Inflammatory macrophage treated with lipopolysaccharide for 1 hour (primary cell): ENCODE results near the gene CARNS1.
A peak's percentile ranks its signal among the peaks of the same experiment; 100 is the strongest.

ENCODE experiments used
- DNase-seq, 2 donors: peaks; one replicate each; pipeline ENCODE4 v3.0.0-alpha.2; 2020 to 2022

Gene CARNS1

DNA sequence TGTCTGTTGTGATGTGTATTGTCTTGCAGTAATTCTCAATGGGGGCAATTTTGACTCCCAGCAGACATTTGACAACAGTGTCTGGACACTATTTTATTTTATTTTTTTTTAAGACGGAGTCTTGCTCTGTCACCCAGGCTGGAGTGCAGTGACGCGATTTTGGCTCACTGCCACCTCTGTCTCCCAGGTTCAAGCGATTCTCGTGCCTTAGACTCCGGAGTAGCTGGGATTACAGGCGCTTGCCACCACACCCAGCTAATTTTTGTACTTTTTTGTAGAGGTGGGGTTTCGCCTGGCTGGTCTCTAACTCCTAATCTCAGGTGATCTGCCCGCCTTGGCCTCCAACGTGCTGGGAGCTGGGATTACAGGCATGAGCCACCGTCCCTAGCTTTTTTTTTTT is 14.2 kb downstream of the CARNS1 start:
- DNase-seq = no peak

DNA sequence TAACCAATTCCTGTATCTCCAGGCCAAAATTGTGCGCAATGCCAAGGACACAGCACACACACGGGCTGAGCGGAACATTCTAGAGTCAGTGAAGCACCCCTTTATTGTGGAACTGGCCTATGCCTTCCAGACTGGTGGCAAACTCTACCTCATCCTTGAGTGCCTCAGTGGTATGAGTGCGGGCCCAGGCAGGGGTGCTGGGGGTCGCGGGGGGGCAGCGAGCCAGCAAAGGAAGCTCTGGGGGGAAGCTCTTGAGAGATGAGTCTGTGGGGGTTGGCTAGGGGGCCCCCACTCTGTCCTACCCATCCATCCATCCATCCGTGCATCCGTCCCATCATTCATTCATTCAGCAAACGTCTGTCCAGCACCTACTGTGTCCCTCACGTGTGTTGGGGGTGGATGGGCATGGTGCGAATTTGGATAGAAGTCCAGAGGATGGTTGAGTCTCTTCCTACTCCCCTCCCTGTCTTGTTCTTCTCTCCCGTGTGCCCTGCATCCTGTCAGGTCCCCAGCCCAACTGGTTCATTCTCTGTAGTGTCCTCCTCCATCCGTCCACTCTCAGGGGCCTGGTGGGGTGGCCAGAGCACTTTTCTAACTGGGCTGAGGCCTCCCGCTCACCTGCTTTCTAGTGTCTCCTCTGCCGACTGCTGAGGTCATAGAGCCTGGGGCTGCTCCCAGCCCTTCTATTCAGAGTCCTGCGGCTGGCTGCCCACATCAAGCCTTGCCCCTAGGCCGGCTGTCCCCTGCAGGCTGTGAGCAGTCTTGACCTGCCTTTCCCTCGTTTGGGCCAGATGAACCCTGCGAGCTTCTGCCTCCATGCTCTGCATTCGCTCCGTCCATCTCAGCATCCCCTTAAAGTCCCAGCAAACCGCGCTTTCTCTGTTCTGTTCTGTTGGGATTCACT is 16.1 kb downstream of the CARNS1 start:
- no peak for DNase-seq

DNA sequence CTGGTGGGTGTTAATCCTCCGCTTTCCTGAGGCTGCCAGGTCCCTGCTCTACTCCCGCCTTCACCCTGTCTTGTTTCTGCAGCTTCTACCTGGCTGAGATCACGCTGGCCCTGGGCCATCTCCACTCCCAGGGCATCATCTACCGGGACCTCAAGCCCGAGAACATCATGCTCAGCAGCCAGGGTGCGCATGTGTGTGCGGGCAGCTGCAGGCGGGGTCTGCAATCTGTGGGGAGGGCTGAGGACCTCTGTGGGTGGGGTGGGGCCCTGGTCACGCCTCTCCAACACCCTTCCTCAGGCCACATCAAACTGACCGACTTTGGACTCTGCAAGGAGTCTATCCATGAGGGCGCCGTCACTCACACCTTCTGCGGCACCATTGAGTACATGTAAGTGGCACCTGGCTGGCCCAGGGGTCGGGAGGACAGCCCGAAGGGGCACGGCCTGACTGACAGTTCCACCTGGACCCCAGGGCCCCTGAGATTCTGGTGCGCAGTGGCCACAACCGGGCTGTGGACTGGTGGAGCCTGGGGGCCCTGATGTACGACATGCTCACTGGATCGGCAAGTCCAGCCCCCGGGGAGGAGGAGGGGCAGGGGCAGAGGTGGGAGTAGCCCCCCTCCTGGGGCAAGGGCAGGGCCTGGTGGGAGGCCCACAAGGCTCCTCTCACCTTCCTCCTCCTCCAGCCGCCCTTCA is 17.3 kb downstream of the CARNS1 start:
- no peak for DNase-seq

DNA sequence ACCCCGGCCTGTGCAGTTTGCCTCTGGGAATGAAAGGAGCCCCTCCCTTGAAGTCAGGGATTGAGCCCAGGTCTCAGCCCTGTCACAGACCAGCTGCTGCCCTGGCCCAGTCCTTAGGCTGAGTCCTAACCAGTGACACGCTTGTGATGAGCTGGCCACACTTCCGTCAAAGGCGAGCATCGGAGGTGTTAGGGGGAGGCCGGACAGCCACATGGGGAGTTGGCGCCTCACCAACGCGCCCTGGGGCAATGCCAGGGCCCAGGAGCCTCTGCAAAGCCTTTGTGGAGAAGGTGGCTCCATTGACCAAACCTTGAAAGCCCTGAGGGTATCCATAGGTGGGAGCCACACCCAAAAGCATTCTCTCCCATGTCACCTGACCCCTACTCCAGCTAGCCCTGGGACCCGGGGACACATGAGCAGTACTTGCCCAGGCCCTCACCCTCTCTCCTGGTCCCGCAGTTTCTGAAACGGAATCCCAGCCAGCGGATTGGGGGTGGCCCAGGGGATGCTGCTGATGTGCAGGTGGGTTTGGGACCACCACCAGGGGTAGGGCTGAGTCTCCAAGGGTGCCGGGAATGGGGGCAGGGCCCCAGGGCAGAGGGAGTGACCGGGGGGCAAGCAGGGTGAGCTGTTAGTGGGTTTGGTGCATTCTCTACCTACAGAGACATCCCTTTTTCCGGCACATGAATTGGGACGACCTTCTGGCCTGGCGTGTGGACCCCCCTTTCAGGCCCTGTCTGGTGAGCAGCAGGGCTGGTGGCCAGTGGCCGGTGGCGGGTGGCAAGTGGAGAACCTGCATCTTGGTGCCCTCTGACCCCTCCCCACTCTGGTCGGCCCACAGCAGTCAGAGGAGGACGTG is 18.3 kb downstream of the CARNS1 start:
- no peak for DNase-seq

DNA sequence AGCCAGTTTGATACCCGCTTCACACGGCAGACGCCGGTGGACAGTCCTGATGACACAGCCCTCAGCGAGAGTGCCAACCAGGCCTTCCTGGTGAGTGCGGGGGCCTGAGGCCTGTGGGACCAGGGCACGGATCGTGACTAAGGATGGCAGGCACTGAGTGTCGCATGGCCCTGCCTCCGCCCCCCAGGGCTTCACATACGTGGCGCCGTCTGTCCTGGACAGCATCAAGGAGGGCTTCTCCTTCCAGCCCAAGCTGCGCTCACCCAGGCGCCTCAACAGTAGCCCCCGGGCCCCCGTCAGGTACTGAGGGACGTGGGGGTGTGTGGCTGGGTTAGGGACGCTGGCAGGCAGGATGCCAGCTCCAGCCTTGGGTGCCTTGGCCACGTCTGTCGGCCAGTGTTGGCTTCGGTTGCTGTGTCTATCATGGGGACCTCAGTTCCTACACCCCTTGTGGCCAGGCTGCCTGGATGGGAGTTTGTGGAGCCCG is 19.0 kb downstream of the CARNS1 start:
- DNase-seq = no peak

DNA sequence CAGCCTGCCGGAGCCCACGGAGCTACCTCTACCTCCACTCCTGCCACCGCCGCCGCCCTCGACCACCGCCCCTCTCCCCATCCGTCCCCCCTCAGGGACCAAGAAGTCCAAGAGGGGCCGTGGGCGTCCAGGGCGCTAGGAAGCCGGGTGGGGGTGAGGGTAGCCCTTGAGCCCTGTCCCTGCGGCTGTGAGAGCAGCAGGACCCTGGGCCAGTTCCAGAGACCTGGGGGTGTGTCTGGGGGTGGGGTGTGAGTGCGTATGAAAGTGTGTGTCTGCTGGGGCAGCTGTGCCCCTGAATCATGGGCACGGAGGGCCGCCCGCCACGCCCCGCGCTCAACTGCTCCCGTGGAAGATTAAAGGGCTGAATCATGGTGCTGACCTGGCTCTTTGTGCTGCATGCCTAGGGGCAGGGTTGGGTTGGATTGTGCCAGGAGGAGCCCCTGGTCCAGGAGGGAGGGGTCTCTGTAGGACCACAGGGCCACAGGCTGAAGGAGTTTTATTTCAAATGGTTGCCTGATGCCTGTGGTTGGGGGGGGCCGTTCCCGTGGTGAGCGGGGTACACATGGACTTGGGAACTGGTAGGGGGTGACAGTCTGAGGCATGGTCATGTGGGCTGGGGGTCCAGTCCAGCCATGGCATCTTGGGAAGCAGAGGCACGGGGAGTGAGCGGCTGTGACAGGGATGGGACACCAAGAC is 19.7 kb downstream of the CARNS1 start:
- DNase-seq = no peak

DNA sequence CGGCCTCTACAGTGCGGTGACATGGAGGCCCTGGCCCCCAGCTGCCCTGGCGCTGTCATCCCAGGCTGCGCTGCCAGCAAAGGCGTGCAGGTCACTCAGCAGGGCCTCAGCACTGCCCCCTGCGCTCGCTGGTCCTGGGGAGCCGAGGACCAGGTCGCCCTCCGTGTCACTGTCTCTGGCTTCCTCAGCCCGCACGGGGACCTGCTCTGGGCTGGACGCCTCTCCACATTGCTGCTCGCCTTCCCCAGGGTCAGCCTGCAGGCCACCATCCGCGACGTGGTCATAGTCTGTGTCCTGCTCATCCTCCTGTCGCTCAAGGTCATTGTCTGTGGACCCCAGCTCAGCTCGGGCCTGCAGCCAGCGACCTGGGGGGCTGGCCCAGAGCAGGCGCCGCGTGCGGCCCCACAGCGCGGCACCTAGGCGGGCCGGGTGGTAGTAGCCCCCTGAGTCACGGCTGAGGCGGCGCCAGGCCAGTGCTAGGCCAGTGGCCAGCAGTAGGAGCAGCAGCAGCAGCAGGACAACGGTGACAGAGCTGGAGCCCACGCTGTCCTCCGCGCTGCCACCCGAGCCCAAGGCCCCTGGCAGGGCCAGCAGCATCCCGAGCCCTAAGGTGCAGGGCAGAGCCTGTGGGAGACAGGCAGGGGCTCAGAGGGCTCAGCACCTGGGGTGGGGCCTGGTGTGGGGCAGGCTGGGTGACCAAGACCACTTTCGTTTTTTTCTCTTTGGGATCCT is 20.4 kb downstream of the CARNS1 start:
- DNase-seq = no peak

DNA sequence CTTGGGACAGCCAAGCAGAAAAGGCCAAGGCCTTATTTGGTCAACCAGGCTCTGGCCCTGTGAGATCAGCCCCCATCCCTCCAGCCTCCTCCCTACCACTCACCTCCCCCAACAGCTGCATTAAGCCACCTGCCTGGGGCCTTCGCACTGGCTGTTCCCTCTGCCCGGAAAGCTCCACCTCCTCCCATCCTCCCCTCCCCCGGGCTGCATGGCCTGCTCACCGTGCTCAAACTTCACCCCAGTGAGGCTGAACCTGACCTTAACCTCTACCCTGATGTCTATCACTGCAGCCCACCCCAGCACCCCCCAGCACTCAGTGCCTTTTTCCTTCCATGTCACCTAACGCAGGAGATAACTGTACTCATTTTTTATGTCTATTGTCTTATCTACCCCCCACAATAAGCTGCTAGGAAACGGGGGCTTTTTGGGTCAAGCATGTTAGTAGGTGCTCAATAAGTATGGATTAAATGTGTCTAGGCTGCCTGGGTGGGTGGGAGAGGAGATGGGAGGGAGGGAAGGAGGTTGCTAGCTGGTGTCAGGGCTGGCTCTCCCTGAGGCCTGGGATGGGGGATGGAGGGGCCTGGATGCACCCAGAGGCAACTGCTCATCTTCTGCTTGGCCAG is 21.1 kb downstream of the CARNS1 start:
- DNase-seq = no peak

DNA sequence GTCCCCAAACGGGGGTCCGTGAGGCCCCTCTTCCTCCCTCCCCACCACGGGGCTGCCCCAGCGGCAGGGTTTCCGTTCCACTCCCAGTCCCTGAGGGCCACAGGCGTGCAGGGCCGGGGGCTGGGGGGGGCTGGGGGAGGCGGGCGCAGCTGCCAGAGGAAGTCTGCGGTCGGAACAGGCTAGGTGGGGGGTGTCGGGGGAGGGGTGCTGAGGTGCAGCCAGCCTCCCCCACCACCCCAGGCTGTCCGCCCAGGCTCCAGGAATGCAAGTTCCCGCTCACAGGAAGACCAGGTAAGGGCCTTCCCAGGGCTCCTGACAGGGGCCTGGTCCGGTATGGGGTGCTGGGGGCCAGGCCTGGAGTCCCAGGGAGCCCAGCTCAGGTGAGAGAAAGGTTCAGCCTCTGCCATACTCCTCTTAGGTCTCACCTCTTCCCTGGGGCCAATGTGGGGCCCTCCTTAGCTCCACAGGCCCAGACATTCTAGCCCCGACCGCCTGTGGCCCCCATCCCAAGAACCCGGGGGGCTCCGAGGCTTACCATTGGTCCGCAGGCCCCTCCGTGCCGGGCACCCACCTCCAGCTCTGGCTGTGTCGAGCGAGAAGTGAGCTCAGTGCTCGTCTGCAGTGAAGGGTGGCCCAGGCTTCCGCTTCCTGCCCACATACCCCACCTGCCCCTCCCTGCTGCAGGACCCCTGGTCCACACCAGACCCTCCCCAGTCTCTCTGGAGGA is 21.8 kb downstream of the CARNS1 start, which contains the start of gene PTPRCAP:
TSS of gene PTPRCAP (minus strand) at position 601 of the 727 bp plus-strand sequence. CDS start at position 538, 63 bp downstream.
- no peak for DNase-seq

DNA sequence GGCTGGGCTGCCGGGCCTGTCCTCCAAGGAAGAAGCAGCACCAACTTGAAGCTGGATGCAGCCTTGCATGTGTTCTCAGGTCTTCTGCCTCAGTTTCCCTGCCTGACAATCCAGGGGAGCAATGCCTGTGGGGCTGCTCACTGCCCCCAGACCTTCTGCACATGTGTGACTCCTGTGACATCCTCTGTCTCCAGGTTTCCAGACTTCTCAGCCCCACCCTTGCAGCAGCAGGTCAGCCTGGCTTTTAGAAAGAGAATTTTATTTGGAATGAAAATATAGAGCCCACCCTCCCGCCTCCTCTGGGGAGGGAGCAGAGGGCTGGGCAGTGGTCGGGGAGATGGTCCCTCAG is 22.3 kb downstream of the CARNS1 start:
- no peak for DNase-seq

DNA sequence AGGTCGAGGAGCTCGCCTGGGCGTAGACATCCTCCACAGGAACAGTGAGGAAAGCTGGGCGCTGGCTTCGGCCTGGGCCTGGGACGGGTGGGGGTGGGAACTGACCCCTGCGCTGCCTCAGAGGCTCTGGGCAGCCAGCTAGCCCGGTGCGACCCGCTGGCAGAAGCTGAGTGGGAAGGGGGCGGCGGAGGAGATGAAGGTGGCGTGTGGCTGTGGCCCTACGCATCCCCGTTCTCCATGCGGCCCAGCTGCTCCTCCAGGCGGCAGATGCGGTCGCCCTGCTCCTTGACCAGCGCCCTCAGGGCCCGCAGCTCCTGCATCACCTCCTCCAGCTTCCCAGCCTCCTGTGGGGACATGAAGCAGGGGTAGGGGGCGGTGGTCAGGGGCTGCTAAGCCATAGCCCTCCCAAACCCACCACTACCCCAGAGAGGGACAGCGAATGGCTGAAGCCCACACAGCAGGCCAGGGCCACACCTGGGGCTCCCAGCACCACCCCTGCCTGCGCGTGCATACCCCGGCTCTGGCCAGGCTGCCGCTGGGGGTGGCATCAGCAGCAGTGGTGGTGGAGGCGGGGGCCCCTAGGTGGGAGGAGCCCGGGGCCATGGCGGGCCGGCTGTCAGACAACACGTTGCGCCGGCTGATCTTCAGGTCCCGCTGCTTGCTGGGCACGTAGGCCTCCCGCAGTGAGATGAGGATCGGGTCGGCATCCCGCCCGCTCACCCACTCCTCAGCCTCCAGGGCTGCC is 22.9 kb downstream of the CARNS1 start:
- no peak for DNase-seq

DNA sequence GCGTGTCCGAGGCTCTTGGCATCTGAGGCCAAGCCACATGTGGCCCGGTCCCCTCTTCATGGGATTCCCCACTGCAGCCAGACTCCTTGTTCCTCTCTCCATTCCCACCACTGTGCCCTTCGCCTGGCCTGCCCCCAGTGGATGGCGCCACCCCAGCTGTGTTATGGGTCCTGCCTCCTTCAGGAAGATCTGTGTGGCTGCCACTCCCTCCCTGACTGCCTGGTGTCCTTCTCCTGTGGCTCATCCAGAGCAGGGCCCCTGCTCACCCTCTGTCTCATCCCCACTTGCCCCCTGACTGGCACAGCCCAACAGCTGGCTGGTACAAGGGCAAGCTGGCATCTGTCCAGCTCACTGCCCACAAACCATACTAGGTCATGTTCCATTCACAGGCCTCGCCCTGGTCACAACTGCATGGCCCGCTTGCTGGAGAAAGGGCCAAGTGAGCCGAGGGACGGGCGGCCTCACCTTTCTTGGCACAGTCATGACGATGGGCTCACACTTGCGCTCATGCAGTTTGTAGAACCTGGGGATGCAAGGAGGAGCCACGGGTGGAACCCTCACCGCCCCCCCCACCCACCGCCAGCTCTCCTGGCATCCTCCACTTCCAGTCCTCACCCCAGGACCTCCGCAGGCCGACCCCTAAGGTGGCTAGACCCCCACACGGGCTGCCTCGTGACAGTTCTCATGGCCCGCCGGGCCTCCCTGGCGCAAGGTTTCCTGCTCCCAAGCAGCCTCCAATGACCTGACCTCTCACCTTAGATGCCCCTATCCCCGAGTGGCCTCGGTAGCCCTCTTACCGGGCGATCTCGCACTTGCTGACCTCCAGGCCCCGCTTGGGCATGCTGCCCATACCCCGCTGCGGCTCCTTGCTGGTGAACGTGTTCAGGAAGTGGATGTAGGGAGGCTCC is 24.1 kb downstream of the CARNS1 start:
- peak; percentile 61 to 72 for DNase-seq

DNA sequence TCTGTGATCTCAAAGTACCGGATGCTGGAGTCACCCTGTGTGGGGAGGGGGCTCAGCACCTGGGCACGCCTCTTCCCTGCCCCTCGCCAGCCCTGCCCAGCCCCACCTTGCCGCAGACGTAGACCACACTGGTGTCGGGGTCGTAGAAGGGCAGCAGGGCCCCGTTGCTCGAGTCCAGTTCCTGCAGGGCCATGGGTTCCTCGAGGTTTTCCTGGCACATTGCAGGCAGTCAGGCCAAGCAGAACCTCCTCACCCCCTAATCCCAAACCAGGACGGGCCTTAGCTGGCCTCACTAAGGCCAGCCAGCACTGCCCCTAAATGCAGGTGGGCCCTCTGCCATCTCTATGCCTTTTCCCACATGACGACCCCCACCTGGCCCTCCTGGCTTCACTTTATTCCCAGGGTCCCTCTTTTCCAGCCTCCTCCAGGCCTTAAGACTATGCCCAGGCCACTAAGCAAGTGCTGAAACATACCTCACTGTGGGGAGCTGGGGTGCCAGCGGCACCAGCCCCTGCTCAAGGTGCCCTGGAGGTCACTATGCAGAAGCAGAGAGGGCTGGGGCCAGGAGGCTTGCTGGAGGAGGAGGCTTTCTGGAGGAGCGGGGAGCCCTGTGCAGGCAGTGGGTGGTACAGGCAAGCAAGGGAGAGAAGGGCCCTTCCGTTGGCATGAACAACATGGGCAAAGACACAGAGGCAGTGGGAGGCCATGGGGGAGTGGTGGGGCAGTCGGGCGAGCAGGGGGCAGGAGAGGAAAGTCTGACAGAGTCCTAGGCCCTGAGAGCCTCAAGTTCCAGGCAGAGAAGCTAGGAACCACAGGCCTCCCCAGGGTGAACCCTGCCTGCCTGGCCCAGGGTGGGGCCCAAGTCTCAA is 25.0 kb downstream of the CARNS1 start:
- no peak for DNase-seq

DNA sequence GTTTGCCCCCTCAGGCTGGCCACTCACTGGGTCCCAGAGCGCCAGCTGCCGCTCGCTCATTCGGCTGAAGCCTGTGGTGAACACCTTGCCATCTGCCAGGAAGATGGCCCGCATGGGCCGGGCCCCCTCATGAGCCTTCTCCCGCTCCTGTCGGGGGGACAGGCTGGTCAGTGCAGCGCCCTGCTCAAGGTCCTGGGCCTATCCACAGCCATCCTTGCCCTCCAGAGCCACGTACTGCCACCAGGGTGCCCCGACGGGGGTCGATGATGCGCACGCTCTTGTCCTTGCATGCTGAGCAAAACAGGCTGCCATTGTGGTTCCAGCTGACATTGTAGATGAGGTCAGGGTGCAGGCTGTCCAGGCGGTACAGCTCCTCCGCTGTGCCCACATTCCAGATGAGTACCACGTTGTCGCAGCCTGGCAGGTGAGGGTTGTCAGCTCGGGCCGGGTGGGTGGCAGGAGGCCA is 25.7 kb downstream of the CARNS1 start:
- DNase-seq = no peak

DNA sequence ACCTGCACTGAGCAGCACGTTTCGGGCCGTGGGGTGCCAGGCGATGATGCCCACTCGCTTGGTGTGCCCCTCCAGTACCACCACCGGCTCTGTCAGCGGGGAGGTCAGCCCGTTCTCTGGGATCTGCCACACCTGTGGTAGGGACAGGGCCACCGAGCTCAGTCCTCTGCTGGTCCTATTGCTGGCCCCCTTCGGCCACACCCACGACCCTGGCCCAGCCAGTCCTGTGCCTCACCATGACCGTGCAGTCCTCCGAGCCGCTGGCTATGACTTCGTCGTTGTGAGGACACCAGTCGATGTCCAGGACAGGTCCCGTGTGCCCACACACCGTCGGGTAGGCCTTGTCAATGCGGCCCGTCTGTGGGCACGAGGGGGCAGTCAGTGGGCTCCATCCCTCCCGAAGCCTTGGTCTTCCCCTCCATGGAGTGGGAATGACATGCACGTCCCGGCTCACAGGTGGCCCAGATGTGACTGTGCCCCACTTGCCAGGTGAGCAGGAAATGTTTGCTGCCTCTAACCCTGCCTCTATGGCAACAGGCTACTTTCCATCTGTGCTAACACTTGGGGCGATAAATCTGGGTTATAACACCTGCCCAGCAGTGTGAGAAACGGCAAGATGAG is 26.4 kb downstream of the CARNS1 start:
- no peak for DNase-seq

DNA sequence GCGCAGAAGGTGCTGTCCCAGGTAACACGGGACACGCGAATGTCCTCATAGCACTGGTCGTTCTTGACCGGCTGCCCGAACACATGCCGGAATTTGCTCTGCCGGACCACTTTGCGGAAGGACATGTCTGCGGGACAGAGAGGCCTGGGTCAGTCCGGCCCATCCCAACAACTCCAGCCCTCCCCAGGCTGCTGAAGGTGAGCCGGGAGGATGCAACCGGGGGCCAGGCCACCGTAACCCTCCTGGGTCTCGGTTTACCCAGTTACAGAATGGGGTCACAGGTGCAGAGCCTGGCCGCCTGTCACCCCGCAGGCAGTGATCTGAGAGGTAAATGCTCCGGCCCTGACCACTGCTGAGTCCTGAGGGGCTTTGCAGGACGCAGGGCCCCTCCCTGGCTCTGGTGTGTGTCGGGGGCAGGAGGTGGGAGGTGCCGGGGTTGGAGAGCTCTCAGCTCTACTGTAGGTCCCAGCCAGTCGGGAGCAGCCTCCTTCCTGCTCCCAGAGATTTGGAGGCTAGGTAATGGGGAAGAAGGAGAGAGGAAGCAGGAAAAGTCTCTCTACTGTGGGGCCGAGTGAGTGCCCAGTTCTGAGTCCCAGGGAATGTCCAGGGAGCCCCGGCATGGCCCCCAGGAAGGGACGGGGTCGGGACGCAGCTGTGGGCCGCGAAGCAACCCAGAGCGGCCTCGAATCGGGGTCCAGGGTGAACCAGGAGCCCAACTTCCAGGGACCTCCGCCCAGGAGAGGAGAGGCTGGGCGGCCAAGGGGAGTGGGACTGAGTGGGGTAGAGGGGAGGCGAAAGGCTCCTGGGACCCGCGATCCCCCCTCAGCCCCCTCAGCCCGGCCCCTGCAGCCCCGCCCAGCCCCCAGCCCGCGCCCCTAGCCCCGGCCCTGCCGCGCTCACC is 27.3 kb downstream of the CARNS1 start:
- no peak for DNase-seq
